Stimulated activated CD4-positive, alpha-beta T cell treated with anti-CD3 and anti-CD28 coated beads, TNF-alpha, amount 100 ng/mL, for 24 hours (primary cell): ENCODE measurements around the gene MAD1L1.
"Not testable (repeated sequence)": the region's sequence is repeated elsewhere in the genome, so short reads cannot be mapped to it uniquely, and the experiment has no call there.

Experiments used
- DNase-seq, 3 experiments: peaks; one replicate each; pipeline ENCODE4 v3.0.0-alpha.2; 2020; ENCODE audit warnings: low read depth in 3 of 3

MAD1L1 gene

DNA sequence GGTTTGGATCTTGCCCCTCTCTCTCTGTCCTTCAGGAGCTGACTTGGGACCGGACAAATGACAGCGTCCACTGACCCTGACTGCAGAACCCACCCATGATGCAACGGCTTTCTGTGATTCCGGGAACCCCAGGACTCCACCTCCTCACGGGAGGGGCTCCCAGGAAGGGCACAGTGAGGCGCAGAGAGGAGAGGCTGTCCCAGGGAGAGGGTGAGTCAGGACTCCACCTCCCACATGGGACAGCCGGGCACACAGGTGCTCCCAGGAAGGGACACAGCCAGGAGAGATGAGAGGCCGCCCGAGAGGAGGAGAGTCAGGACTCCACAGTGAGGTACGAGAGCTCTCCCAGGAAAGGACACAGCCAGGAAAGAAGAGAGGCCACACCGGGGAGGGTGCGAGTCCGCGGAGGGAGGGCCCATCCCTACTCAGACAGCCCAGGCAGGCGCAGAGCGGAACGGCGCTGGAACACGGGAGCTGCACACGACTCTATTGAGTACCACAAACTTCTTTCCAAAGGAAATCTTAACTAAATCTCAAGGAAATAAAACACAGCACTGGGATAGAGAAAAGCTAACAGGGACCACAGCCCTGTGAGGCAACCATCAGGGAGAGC is 162.5 kb downstream of the MAD1L1 start:
- no peak for DNase-seq

- DNase-seq: no peak
Measured at GRCh38 chr7:2069472-2069860, 163.3 kb downstream of the MAD1L1 start.

GRCh38 chr7:2068693-2069471 is 163.9 kb downstream of the MAD1L1 start:
- DNase-seq: no peak

- peak in 1 of 3 experiments; percentile 15 for DNase-seq
Measured at GRCh38 chr7:2066251-2066919, 166.4 kb downstream of the MAD1L1 start.

- DNase-seq: no peak
Measured at GRCh38 chr7:2065528-2065927, 167.2 kb downstream of the MAD1L1 start.

- no peak for DNase-seq
Measured at GRCh38 chr7:2063563-2064260, 169.0 kb downstream of the MAD1L1 start.

DNA sequence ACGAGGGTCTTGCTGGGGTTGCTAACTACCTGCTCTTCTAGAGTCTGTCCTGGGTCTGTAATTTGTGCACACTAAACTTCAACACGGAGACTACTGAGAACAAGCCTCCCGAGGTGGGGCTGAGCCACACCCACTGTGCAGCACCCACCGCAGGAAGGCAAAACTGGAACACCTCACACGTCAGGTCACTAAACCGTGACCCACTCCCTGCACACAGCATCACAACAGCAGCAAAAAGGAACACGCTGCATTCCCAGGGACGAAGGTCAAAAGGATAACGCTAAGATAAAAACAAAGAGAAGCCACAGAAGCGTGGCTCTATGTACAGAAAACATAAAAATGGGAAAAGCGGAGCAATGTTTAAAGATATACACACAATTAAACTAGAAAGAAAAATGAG is 170.1 kb downstream of the MAD1L1 start:
- DNase-seq: no peak

- DNase-seq: no peak
Measured at GRCh38 chr7:2060701-2061100, 172.0 kb downstream of the MAD1L1 start.

GRCh38 chr7:2059964-2060700 is 172.6 kb downstream of the MAD1L1 start:
- no peak for DNase-seq

- DNase-seq: not testable (repeated sequence)
Measured at GRCh38 chr7:2058246-2058645, 174.5 kb downstream of the MAD1L1 start.

- no peak for DNase-seq
Measured at GRCh38 chr7:2055956-2056355, 176.8 kb downstream of the MAD1L1 start.

DNA sequence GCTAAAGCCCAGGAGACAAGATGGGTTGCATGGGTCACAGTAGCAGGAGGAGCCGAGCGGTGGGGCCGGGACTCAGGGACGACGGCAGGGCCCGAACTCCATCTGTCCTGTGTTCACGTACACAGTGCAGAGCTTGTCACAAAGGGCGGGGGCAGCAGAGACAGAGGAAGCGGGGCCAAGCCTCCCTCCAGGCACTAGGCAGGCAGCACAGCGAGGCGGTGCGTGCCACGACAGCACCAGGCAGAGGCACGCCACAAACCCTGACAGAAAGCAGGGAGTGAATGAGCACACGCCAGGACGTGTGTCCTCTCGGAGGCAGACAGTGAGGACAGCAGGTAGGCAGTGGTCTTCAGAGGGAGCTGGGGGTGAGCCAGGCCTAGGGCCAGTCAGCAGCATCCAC is 177.8 kb downstream of the MAD1L1 start:
- no peak for DNase-seq

GRCh38 chr7:2053395-2053794 is 179.3 kb downstream of the MAD1L1 start:
- DNase-seq: no peak

DNA sequence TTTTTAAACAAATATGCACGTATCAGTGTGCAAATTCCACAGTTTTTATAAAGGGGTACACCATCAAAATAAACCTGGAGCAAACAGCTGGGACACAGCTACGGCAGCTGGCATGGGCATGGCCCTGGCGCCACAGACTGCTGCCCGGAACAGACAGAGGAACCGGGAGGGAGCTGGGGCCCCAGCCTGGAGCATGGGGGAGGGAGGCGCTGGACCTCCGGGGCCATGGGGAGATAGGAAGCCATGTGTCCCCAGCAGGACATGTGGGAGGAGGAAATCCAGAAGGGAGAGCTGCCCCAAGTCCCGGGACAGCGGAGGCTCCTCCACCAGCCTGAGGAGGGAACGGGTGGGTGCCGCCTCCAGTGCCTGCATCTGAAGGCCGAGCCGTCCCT is 180.1 kb downstream of the MAD1L1 start:
- no peak for DNase-seq

DNA sequence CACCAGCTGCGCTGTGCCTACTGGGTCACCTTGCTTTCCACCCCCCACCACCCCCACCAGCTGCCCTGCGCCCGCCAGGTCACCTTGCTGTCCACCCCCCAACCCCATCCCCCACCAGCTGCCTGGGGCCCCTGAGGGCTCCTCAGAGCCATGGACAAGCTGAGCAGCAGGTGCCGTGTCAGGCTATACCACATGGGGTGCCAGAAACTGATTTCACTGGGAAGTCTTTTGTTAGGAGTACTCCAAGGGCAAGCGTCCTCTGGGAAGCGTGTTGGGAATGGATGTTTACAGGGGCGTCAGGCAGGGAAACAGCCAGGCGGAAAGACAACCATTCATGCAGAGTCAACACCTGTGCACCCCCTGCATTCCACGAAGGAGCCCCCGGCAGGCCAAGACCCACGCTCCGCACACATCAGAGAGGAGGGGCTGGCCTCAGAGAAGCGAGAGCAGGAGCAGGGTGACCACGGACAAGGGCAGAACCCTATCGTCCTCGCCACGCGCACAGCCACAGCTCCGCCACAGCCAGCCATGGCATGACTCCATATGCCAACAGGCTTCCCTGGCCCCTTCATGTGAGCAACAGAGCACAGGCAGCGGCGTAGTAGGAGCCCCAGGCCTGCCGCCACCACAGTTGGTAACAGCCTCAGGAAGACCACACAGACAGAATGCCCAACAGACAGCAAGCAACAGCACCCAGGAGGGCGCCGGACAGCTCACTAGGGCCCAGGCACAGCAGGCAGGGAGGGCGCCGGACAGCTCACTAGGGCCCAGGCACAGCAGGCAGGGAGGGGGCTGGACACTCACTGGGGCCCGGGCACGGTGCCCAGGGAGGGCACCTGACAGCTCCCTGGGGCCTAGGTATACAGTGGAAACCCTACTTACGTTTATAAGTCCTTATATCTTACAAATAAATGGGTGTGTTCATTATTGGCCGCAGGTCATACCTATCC is 180.8 kb downstream of the MAD1L1 start:
- no peak for DNase-seq

DNA sequence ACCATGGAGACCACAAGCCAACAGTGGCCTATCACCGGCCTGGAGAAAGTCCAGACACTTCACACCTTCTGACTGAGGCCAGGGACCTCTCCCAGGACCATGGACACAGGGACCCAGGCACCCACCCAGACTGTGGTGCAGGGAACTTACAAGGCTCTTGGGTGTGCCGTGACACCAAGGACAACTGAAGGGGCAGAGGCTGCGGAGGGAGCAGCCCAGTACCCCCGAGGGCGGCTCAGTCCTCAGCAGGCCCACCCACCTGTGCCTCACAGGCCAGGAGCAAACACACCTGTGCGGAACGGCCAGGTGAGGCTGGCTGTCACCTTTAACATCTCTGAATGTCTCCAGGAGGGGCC is 182.3 kb downstream of the MAD1L1 start:
- DNase-seq: no peak

DNA sequence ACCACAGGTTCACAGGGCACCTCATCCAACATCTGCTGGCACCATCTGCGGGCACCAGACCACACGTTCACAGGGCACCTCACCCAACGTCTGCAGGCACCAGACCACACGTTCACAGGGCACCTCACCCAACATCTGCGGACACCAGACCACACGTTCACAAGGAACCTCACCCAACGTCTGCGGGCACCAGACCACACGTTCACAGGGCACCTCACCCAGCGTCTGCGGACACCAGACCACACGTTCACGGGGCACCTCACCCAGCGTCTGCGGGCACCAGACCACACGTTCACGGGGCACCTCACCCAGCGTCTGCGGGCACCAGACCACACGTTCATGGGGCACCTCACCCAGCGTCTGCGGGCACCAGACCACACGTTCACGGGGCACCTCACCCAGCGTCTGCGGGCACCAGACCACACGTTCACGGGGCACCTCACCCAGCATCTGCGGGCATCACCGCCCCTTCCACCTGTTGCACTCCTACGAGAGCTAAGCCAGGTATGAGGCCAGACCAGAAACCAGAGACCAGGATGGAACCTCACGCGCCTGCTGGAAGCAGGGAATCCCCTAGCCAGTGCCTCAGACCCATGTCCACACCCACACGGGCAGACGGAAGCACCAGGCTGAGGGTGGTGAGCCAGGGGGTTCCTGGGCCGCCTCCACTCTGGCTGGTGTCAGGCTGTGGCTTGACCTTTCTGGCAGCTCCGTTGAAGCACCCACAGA is 182.8 kb downstream of the MAD1L1 start:
- no peak for DNase-seq

GRCh38 chr7:2049111-2049781 is 183.5 kb downstream of the MAD1L1 start:
- DNase-seq: no peak

GRCh38 chr7:2048531-2048930 is 184.2 kb downstream of the MAD1L1 start:
- no peak for DNase-seq
